H1 (cell line): Measurements from ENCODE around the gene HS2ST1. TPM values are rescaled to one million over a fixed set of nuclear protein-coding genes. Genes with fewer than 3 reads are reported as not detected.

Experiments
- CTCF ChIA-PET: fragments of 300-600 bp; sonication (Branson Sonifier 250); formaldehyde crosslinking; loops from one replicate; lab custom pipeline; 2021; ENCODE audit not compliant: partially characterized antibody; lab: Charles Lee
- POLR2A ChIA-PET: fragments of 300-600 bp; sonication (Branson Sonifier 250); formaldehyde crosslinking; loops from one replicate; lab custom pipeline; 2021; ENCODE audit warnings: inconsistent platforms; ENCODE audit not compliant: partially characterized antibody; lab: Charles Lee
- DNase-seq, 2 experiments: peaks; one replicate each; pipeline versions ENCODE4 v3.0.0 to v3.0.0-alpha.2; 2010 to 2022; ENCODE audit warnings: low spot score in 2 of 2, low read depth in 1 of 2, mixed read lengths in 1 of 2
- FAIRE-seq: peaks from 2 replicates; lab custom pipeline; 2011; peaks lifted over from hg19 to GRCh38; lab: Jason Lieb, UNC
- H2AFZ ChIP-seq: 2 replicates; pipeline ENCODE4 v1.8.1; 2012; ENCODE audit warnings: low read length, inconsistent platforms
- H2AK5ac ChIP-seq: 2 replicates; pipeline ENCODE4 v1.6.1; 2013; ENCODE audit warnings: low read depth, low read length
- H2BK120ac ChIP-seq: replicated peaks from 2 replicates; pipeline ENCODE3; 2013; ENCODE audit warnings: low read depth, low read length, inconsistent platforms
- H2BK12ac ChIP-seq: 2 replicates; pipeline ENCODE4 v1.6.1; 2013; ENCODE audit warnings: low read depth, low read length
- H2BK15ac ChIP-seq: 2 replicates; pipeline ENCODE4 v1.6.1; 2013; ENCODE audit warnings: low read length
- H2BK20ac ChIP-seq: 2 replicates; pipeline ENCODE4 v1.6.1; 2013; ENCODE audit warnings: low read length
- H2BK5ac ChIP-seq: 2 replicates; pipeline ENCODE4 v1.6.1; 2013; ENCODE audit warnings: low read depth, low read length
- H3K14ac ChIP-seq: 2 replicates; pipeline ENCODE4 v1.6.1; 2013; ENCODE audit warnings: inconsistent platforms; ENCODE audit not compliant: insufficient read length
- H3K18ac ChIP-seq: 2 replicates; pipeline ENCODE4 v1.6.1; 2013; ENCODE audit warnings: low read length; ENCODE audit errors: extremely low read depth
- H3K23ac ChIP-seq: 2 replicates; pipeline ENCODE4 v1.6.1; 2013; ENCODE audit warnings: inconsistent platforms; ENCODE audit not compliant: insufficient read length
- H3K23me2 ChIP-seq: 2 replicates; pipeline ENCODE4 v1.6.1; 2013; ENCODE audit warnings: low read depth, low read length
- H3K27ac ChIP-seq: 2 replicates; pipeline ENCODE4 v1.6.1; 2011; ENCODE audit warnings: low read depth, low read length, inconsistent platforms
- H3K27me3 ChIP-seq, 4 experiments: replicated peaks in 1 of 4; 1 replicate in 1 of 4; 2 replicates in 3 of 4; pipeline versions ENCODE4 v1.6.1 to v1.8.1; 2011 to 2013; ENCODE audit warnings: low read length in 3 of 4, mild to moderate bottlenecking in 3 of 4, inconsistent platforms in 2 of 4, mixed read lengths in 2 of 4, moderate library complexity in 1 of 4; ENCODE audit not compliant: control insufficient read depth in 3 of 4, insufficient read depth in 3 of 4; ENCODE audit errors: extremely low read depth in 1 of 4
- H3K36me3 ChIP-seq, 4 experiments: 2 replicates each; pipeline versions ENCODE4 v1.6.1 to v1.8.1; 2011 to 2013; ENCODE audit warnings: mild to moderate bottlenecking in 4 of 4, low read length in 3 of 4, moderate library complexity in 2 of 4, control low read depth in 1 of 4, inconsistent platforms in 1 of 4; ENCODE audit not compliant: insufficient read depth in 4 of 4, control insufficient read depth in 2 of 4
- H3K4ac ChIP-seq: replicated peaks from 2 replicates; pipeline ENCODE3; 2013; ENCODE audit warnings: low read length, low read depth, mixed read lengths, inconsistent platforms; ENCODE audit not compliant: insufficient read length
- H3K4me1 ChIP-seq, 4 experiments: replicated peaks in 1 of 4; 1 replicate in 1 of 4; 2 replicates in 3 of 4; pipeline versions ENCODE4 v1.6.1 to v1.8.1; 2011 to 2013; ENCODE audit warnings: low read length in 3 of 4, inconsistent platforms in 2 of 4, mixed read lengths in 1 of 4; ENCODE audit not compliant: insufficient read depth in 4 of 4, control insufficient read depth in 3 of 4
- H3K4me2 ChIP-seq, 2 experiments: 2 replicates each; pipeline versions ENCODE4 v1.6.1 to v1.8.1; 2011 to 2013; ENCODE audit warnings: low read depth in 2 of 2, low read length in 2 of 2, control low read depth in 1 of 2, inconsistent platforms in 1 of 2, mild to moderate bottlenecking in 1 of 2; ENCODE audit not compliant: insufficient read depth in 1 of 2
- H3K4me3 ChIP-seq, 4 experiments: fragments of 200-600, 300-600 bp in 1 of 4; sonication (generic), shearing (Covaris generic), sonication (Bioruptor Twin) in 1 of 4; 2 replicates each; pipeline versions ENCODE4 v1.5.1 to v1.8.1; 2011 to 2016; ENCODE audit warnings: low read length in 4 of 4, low read depth in 3 of 4, control low read depth in 2 of 4, inconsistent platforms in 2 of 4, mild to moderate bottlenecking in 2 of 4, mixed read lengths in 1 of 4, moderate library complexity in 1 of 4; ENCODE audit not compliant: insufficient read depth in 2 of 4; ENCODE audit errors: extremely low read depth in 1 of 4
- H3K56ac ChIP-seq: replicated peaks from 2 replicates; pipeline ENCODE3; 2013; ENCODE audit warnings: low read depth, mild to moderate bottlenecking, mixed read lengths, low read length, inconsistent platforms; ENCODE audit not compliant: insufficient read length
- H3K79me1 ChIP-seq: 2 replicates; pipeline ENCODE4 v1.6.1; 2013; ENCODE audit warnings: low read depth, low read length, control low read depth
- H3K79me2 ChIP-seq, 2 experiments: 2 replicates each; pipeline versions ENCODE4 v1.6.1 to v1.8.1; 2012 to 2013; ENCODE audit warnings: low read length in 2 of 2, mild to moderate bottlenecking in 2 of 2, inconsistent platforms in 1 of 2; ENCODE audit not compliant: insufficient read depth in 2 of 2, control insufficient read depth in 1 of 2
- H3K9ac ChIP-seq, 4 experiments: replicated peaks in 1 of 4; 1 replicate in 1 of 4; 2 replicates in 3 of 4; pipeline versions ENCODE4 v1.6.1 to v1.8.1; 2011 to 2013; ENCODE audit warnings: low read depth in 3 of 4, low read length in 3 of 4, control low read depth in 2 of 4, mild to moderate bottlenecking in 2 of 4, moderate library complexity in 2 of 4, inconsistent platforms in 1 of 4; ENCODE audit errors: extremely low read depth in 1 of 4
- H3K9me3 ChIP-seq, 2 experiments: 2 replicates each; pipeline versions ENCODE4 v1.6.1 to v1.8.1; 2012 to 2013; ENCODE audit warnings: mild to moderate bottlenecking in 2 of 2, moderate library complexity in 2 of 2, control low read depth in 1 of 2, inconsistent platforms in 1 of 2, low read depth in 1 of 2, low read length in 1 of 2, mixed read lengths in 1 of 2; ENCODE audit not compliant: insufficient read depth in 2 of 2
- H4K20me1 ChIP-seq, 2 experiments: replicated peaks in 1 of 2; 2 replicates each; pipeline versions ENCODE3 to v1.8.1; 2011 to 2013; ENCODE audit warnings: inconsistent platforms in 2 of 2, low read length in 2 of 2, mild to moderate bottlenecking in 1 of 2; ENCODE audit not compliant: insufficient read depth in 2 of 2, control insufficient read depth in 1 of 2
- H4K5ac ChIP-seq: 2 replicates; pipeline ENCODE4 v1.6.1; 2013; ENCODE audit warnings: low read length, low read depth, mixed read lengths, inconsistent platforms; ENCODE audit not compliant: insufficient read length
- H4K8ac ChIP-seq: 2 replicates; pipeline ENCODE4 v1.8.0; 2013; ENCODE audit warnings: mild to moderate bottlenecking, moderate library complexity, low read length, inconsistent platforms; ENCODE audit not compliant: insufficient read depth; ENCODE audit errors: extremely low read depth
- H4K91ac ChIP-seq: replicated peaks from 2 replicates; pipeline ENCODE3; 2013; ENCODE audit warnings: low read length, mixed read lengths, inconsistent platforms; ENCODE audit not compliant: insufficient read length
- BCL11A ChIP-seq, 2 experiments: IDR thresholded peaks; one replicate each; pipeline ENCODE4 v1.6.1; 2011; ENCODE audit warnings: low read depth in 2 of 2, low read length in 2 of 2, mild to moderate bottlenecking in 2 of 2
- GTF2F1 ChIP-seq: IDR thresholded peaks from 2 replicates; pipeline ENCODE4 v1.6.1; 2012; ENCODE audit warnings: low read depth, low read length, improper control_type of control experiment, borderline replicate concordance
- JUND ChIP-seq: IDR thresholded peaks from 2 replicates; pipeline ENCODE4 v1.6.1; 2011; ENCODE audit warnings: mild to moderate bottlenecking, improper control_type of control experiment, low read length
- SAP30 ChIP-seq: fragments of 300-600 bp; sonication (generic); IDR thresholded peaks from 2 replicates; pipeline ENCODE4 v1.7.1; 2012; ENCODE audit warnings: low read length, moderate library complexity, mild to moderate bottlenecking, inconsistent platforms; ENCODE audit not compliant: insufficient read depth, insufficient replicate concordance
- SIN3A ChIP-seq, 2 experiments: IDR thresholded peaks in 1 of 2; conservative IDR thresholded peaks in 1 of 2; 2 replicates each; pipeline ENCODE4 v1.6.1; 2011 to 2012; ENCODE audit warnings: low read length in 2 of 2, improper control_type of control experiment in 1 of 2, low read depth in 1 of 2, mild to moderate bottlenecking in 1 of 2
- SP4 ChIP-seq: IDR thresholded peaks from 2 replicates; pipeline ENCODE4 v1.6.1; 2012; ENCODE audit warnings: low read length, inconsistent platforms
- SRF ChIP-seq: IDR thresholded peaks from 2 replicates; pipeline ENCODE4 v1.6.1; 2011; ENCODE audit warnings: mild to moderate bottlenecking, low read depth, low read length, moderate library complexity
- TBP ChIP-seq: IDR thresholded peaks from 2 replicates; pipeline ENCODE4 v1.6.1; 2011; ENCODE audit warnings: low read depth, low read length, improper control_type of control experiment
- TCF12 ChIP-seq: IDR thresholded peaks from 2 replicates; pipeline ENCODE4 v1.6.1; 2011; ENCODE audit warnings: low read depth, mild to moderate bottlenecking, low read length
- YY1 ChIP-seq: IDR thresholded peaks from 2 replicates; pipeline ENCODE4 v1.6.1; 2011; ENCODE audit warnings: low read depth, mild to moderate bottlenecking, low read length
- polyA plus RNA-seq, 7 experiments: library from polyadenylated mRNA; depleted of rRNA in 3 of 7; stranded (reverse) in 5 of 7; unstranded in 2 of 7; fragments of >200 nt in 5 of 7; fragments of 200-250 nt in 2 of 7; gene quantifications; 1 replicate in 5 of 7; 2 replicates in 1 of 7; 4 replicates in 1 of 7; pipeline versions ENCODE4 v1.2.1 to v1.2.3, GENCODE V29; 2011 to 2013; ENCODE audit warnings: missing spikeins in 2 of 7, mixed read lengths in 2 of 7
- total RNA-seq: library from RNA; stranded (reverse); fragmentation: NEBNext Ultra II Directional; extraction: Animal tissue kit (Norgen Biotek cat#: 25700); gene quantifications from 2 replicates; pipeline ENCODE4 v1.2.1, GENCODE V29; 2021
- TF ChIP-seq, protein P1 (sequence below), 3 experiments: IDR thresholded peaks; 1 replicate in 2 of 3; 2 replicates in 1 of 3; pipeline versions ENCODE4 v1.5.1 to v1.6.1; 2011; ENCODE audit warnings: low read length in 3 of 3, mild to moderate bottlenecking in 3 of 3, inconsistent platforms in 2 of 3, low read depth in 1 of 3, moderate library complexity in 1 of 3; ENCODE audit not compliant: insufficient read depth in 1 of 3; ENCODE audit errors: control extremely low read depth in 1 of 3
- TF ChIP-seq, protein P2 (sequence below): IDR thresholded peaks from 2 replicates; pipeline ENCODE4 v1.6.1; 2011; ENCODE audit warnings: low read length, improper control_type of control experiment

Gene HS2ST1
- total and polyA plus RNA-seq, 2 of the 8 experiments (the other 6 are each of a cell fraction or from before 2014, with no cell fraction given): 5.2 to 28.3 TPM

DNA sequence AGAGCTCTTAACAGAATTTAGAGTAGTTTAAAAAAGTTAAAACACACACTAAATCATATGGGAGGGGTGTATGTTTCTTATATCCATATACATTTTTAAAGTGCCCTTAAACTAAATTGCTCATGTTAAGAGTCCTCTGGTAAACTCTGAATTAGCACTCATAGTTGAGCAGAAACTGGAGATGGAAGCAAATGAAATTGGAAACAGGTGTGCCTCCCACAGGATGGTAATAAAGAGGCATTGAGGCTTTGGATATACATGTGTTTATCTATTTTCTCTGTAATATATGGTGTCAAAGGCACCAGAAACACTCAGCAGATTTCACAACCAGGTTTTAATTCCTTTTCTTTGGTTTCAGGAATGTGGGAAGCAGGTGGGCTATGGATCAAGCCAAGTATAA is 188.6 kb downstream of the HS2ST1 start:
- Histone ChIP-seq H2BK15ac (no peak overlapping the region), H4K20me1 (no peaks in the 10 kb centered on the region), H3K23me2 (no peaks in the 10 kb centered on the region), H3K27me3 (peaks cover 0 to 1% (median 0%) of the 10 kb centered on the region in 4 experiments; a peak in 1 of 7 replicates), H2BK120ac (no peak overlapping the region), H3K79me2 (no peaks in the 10 kb centered on the region), H3K79me1 (no peaks in the 10 kb centered on the region), H2BK12ac (no peak overlapping the region), H2BK5ac (no peak overlapping the region), H4K5ac (no peak overlapping the region), H4K8ac (no peak overlapping the region), H3K4ac (no peak overlapping the region), H3K4me3 (no peak overlapping the region), H3K14ac (no peak overlapping the region), H2AK5ac (no peak overlapping the region), H3K56ac (no peak overlapping the region), H3K4me1 (peaks cover 0 to 3% (median 1%) of the 10 kb centered on the region in 4 experiments; a peak in 3 of 7 replicates), H4K91ac (no peak overlapping the region), H3K18ac (no peak overlapping the region), H3K4me2 (no peak overlapping the region), H3K9ac (no peak overlapping the region), H3K27ac (no peak overlapping the region), H2BK20ac (no peak overlapping the region), H2AFZ (no peak overlapping the region), H3K36me3 (peaks cover 2 to 12% (median 7%) of the 10 kb centered on the region in 4 experiments; a peak in 3 of 8 replicates), H3K23ac (no peak overlapping the region), H3K9me3 (peaks cover 6 to 9% of the 10 kb centered on the region in 2 experiments; a peak in 2 of 4 replicates)
- DNase-seq (no peak), FAIRE-seq (no peak)
- POLR2A ChIA-PET: no interaction called here
- CTCF ChIA-PET: no interaction called here
- TF ChIP-seq TBP: no peak
- no peak for TF ChIP-seq SAP30
- no peak for TF ChIP-seq TCF12
- no peak for TF ChIP-seq GTF2F1
- TF ChIP-seq JUND: no peak
- no peak for TF ChIP-seq SP4
- TF ChIP-seq SRF: no peak
- TF ChIP-seq, protein P1, sequence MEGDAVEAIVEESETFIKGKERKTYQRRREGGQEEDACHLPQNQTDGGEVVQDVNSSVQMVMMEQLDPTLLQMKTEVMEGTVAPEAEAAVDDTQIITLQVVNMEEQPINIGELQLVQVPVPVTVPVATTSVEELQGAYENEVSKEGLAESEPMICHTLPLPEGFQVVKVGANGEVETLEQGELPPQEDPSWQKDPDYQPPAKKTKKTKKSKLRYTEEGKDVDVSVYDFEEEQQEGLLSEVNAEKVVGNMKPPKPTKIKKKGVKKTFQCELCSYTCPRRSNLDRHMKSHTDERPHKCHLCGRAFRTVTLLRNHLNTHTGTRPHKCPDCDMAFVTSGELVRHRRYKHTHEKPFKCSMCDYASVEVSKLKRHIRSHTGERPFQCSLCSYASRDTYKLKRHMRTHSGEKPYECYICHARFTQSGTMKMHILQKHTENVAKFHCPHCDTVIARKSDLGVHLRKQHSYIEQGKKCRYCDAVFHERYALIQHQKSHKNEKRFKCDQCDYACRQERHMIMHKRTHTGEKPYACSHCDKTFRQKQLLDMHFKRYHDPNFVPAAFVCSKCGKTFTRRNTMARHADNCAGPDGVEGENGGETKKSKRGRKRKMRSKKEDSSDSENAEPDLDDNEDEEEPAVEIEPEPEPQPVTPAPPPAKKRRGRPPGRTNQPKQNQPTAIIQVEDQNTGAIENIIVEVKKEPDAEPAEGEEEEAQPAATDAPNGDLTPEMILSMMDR (IDR thresholded peaks at IDR 0.05; ENCODE audit: control extremely low read depth in 1 of 3, insufficient read depth in 1 of 3, low read depth in 1 of 3, low read length in 3 of 3): no peak
- no peak for TF ChIP-seq BCL11A (IDR thresholded peaks at IDR 0.05; ENCODE audit: low read depth in 2 of 2, low read length in 2 of 2)
- TF ChIP-seq, protein P2, sequence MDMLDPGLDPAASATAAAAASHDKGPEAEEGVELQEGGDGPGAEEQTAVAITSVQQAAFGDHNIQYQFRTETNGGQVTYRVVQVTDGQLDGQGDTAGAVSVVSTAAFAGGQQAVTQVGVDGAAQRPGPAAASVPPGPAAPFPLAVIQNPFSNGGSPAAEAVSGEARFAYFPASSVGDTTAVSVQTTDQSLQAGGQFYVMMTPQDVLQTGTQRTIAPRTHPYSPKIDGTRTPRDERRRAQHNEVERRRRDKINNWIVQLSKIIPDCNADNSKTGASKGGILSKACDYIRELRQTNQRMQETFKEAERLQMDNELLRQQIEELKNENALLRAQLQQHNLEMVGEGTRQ: no peak
- TF ChIP-seq YY1: no peak
- no peak for TF ChIP-seq SIN3A (conservative IDR thresholded peaks at IDR 0.05 in 1 of 2, IDR thresholded peaks at IDR 0.05 in 1 of 2; ENCODE audit: low read depth in 1 of 2, low read length in 2 of 2)
